HG03565 (cell line): Measurements from ENCODE around the gene BMS1.
"Not testable (repeated sequence)": the region's sequence is repeated elsewhere in the genome, so short reads cannot be mapped to it uniquely, and the experiment has no call there.

Experiments
- ATAC-seq: cut with Tn5 transposase; IDR thresholded peaks from one replicate; pipeline ENCODE4 v1.9.1; 2021; ENCODE audit warnings: mild to moderate bottlenecking, moderate library complexity; ENCODE audit not compliant: unreplicated experiment

The BMS1 gene

GRCh38 chr10:42862801-42863200 lies 80.2 kb downstream of the BMS1 start:
- ATAC-seq: not testable (repeated sequence)

GRCh38 chr10:42864575-42864974 lies 82.0 kb downstream of the BMS1 start:
- no peak for ATAC-seq

GRCh38 chr10:42865716-42866114 lies 83.1 kb downstream of the BMS1 start:
- no peak for ATAC-seq

GRCh38 chr10:42866115-42866995 lies 83.8 kb downstream of the BMS1 start:
- peak; percentile 57 for ATAC-seq

- no peak for ATAC-seq
These were observed 85.0 kb downstream of the BMS1 start for GRCh38 chr10:42867571-42867970.

- ATAC-seq: no peak
These were observed 85.9 kb downstream of the BMS1 start for GRCh38 chr10:42868530-42868929.

- no peak for ATAC-seq
These were observed 87.4 kb downstream of the BMS1 start for GRCh38 chr10:42869977-42870350.

GRCh38 chr10:42871138-42871641 lies 88.6 kb downstream of the BMS1 start:
- not testable (repeated sequence) for ATAC-seq

GRCh38 chr10:42871823-42872222 lies 89.2 kb downstream of the BMS1 start:
- no peak for ATAC-seq

- no peak for ATAC-seq
These were observed 90.4 kb downstream of the BMS1 start for GRCh38 chr10:42872865-42873435.

GRCh38 chr10:42874713-42875387 lies 92.3 kb downstream of the BMS1 start:
- no peak for ATAC-seq

- no peak for ATAC-seq
These were observed 92.8 kb downstream of the BMS1 start for GRCh38 chr10:42875388-42875755.

- ATAC-seq: no peak
These were observed 93.3 kb downstream of the BMS1 start for GRCh38 chr10:42875798-42876341.

GRCh38 chr10:42876476-42876875 lies 93.9 kb downstream of the BMS1 start:
- no peak for ATAC-seq

- no peak for ATAC-seq
These were observed 94.3 kb downstream of the BMS1 start for GRCh38 chr10:42876945-42877344.

GRCh38 chr10:42877496-42878030 lies 95.0 kb downstream of the BMS1 start:
- ATAC-seq: no peak

GRCh38 chr10:42878134-42878820 lies 95.7 kb downstream of the BMS1 start:
- no peak for ATAC-seq

- ATAC-seq: no peak
These were observed 96.2 kb downstream of the BMS1 start for GRCh38 chr10:42878821-42879195.

GRCh38 chr10:42879380-42880254 lies 97.0 kb downstream of the BMS1 start:
- ATAC-seq: no peak

- ATAC-seq: no peak
These were observed 97.6 kb downstream of the BMS1 start for GRCh38 chr10:42880255-42880620.
